SK-N-SH treated with all-trans-retinoic acid at 6 μM for 48 hours (cell line): Measurements from ENCODE around the gene JSRP1.
A peak's percentile ranks its signal among the peaks of the same experiment; 100 is the strongest.

ENCODE experiments used
- ATAC-seq: fragments of 200-7000 bp; cut with Tn5 transposase; 3 replicates; pipeline ENCODE4 v1.9.1; 2020; ENCODE audit warnings: mild to moderate bottlenecking, moderate library complexity
- ARNTL ChIP-seq: fragments of 450-650 bp; formaldehyde crosslinking; IDR thresholded peaks from 2 replicates; pipeline ENCODE4 v1.5.0; 2020; ENCODE audit warnings: low read depth, mild to moderate bottlenecking, moderate library complexity, borderline replicate concordance
- BACH2 ChIP-seq: fragments of 250-450 bp; sonication (Bioruptor Pico); IDR thresholded peaks from 2 replicates; pipeline ENCODE4 v1.9.0; 2021; ENCODE audit warnings: mild to moderate bottlenecking, borderline replicate concordance
- CREB5 ChIP-seq: fragments of 250-450 bp; sonication (Bioruptor Pico); IDR thresholded peaks from 2 replicates; pipeline ENCODE4 v1.5.1; 2020; ENCODE audit warnings: low read depth, mild to moderate bottlenecking, moderate library complexity
- CSDC2 ChIP-seq: fragments of 250-450 bp; sonication (Bioruptor Pico); IDR thresholded peaks from 2 replicates; pipeline ENCODE4 v1.5.0; 2020; ENCODE audit warnings: mild to moderate bottlenecking, moderate library complexity
- CSRNP3 ChIP-seq: fragments of 250-450 bp; sonication (Bioruptor Pico); IDR thresholded peaks from 2 replicates; pipeline ENCODE4 v1.5.1; 2021; ENCODE audit warnings: mild to moderate bottlenecking, moderate library complexity
- ESRRG ChIP-seq: fragments of 250-450 bp; sonication (Bioruptor Pico); IDR thresholded peaks from 2 replicates; pipeline ENCODE4 v1.6.1; 2021; ENCODE audit warnings: mild to moderate bottlenecking
- GLIS3 ChIP-seq: fragments of 250-450 bp; sonication (Bioruptor Pico); IDR thresholded peaks from 2 replicates; pipeline ENCODE4 v1.5.0; 2020; ENCODE audit warnings: mild to moderate bottlenecking, moderate library complexity
- ISL1 ChIP-seq: fragments of 250-450 bp; sonication (Bioruptor Pico); IDR thresholded peaks from 2 replicates; pipeline ENCODE4 v2.1.2; 2022; ENCODE audit warnings: mild to moderate bottlenecking, moderate library complexity
- OSR1 ChIP-seq: fragments of 250-450 bp; sonication (Bioruptor Pico); IDR thresholded peaks from 2 replicates; pipeline ENCODE4 v1.8.0; 2022; ENCODE audit warnings: moderate library complexity, mild to moderate bottlenecking, inconsistent platforms
- PATZ1 ChIP-seq: fragments of 250-450 bp; sonication (Bioruptor Pico); IDR thresholded peaks from 2 replicates; pipeline ENCODE4 v1.8.0; 2020; ENCODE audit warnings: mild to moderate bottlenecking, moderate library complexity, borderline replicate concordance
- POU6F1 ChIP-seq: fragments of 250-450 bp; sonication (Bioruptor Pico); IDR thresholded peaks from 2 replicates; pipeline ENCODE4 v1.8.0; 2021; ENCODE audit warnings: low read depth, mild to moderate bottlenecking, moderate library complexity, borderline replicate concordance
- PPARA ChIP-seq: fragments of 250-450 bp; sonication (Bioruptor Pico); IDR thresholded peaks from 2 replicates; pipeline ENCODE4 v1.5.0; 2020; ENCODE audit warnings: mild to moderate bottlenecking, borderline replicate concordance
- RARB ChIP-seq: fragments of 250-450 bp; sonication (Bioruptor Pico); IDR thresholded peaks from 2 replicates; pipeline ENCODE4 v1.8.0; 2021; ENCODE audit warnings: mild to moderate bottlenecking, moderate library complexity
- SNAI2 ChIP-seq: fragments of 250-450 bp; sonication (Bioruptor Pico); IDR thresholded peaks from 2 replicates; pipeline ENCODE4 v1.5.0; 2020; ENCODE audit warnings: mild to moderate bottlenecking, moderate library complexity
- TCF4 ChIP-seq: fragments of 250-450 bp; sonication (Bioruptor Pico); IDR thresholded peaks from 2 replicates; pipeline ENCODE4 v1.8.0; 2021; ENCODE audit warnings: mild to moderate bottlenecking, moderate library complexity, borderline replicate concordance
- TOX ChIP-seq: fragments of 250-450 bp; sonication (Bioruptor Pico); IDR thresholded peaks from 2 replicates; pipeline ENCODE4 v1.8.0; 2021; ENCODE audit warnings: mild to moderate bottlenecking, moderate library complexity, borderline replicate concordance
- TSHZ2 ChIP-seq: fragments of 250-450 bp; sonication (Bioruptor Pico); IDR thresholded peaks from 2 replicates; pipeline ENCODE4 v1.5.0; 2020; ENCODE audit warnings: mild to moderate bottlenecking, moderate library complexity
- ZC3H10 ChIP-seq: fragments of 250-450 bp; sonication (Bioruptor Pico); IDR thresholded peaks from 2 replicates; pipeline ENCODE4 v1.5.1; 2021; ENCODE audit warnings: mild to moderate bottlenecking, moderate library complexity
- ZFP3 ChIP-seq: fragments of 250-450 bp; sonication (Bioruptor Pico); IDR thresholded peaks from 2 replicates; pipeline ENCODE4 v1.5.0; 2020; ENCODE audit warnings: mild to moderate bottlenecking, moderate library complexity
- ZFP30 ChIP-seq: fragments of 450-650 bp; formaldehyde crosslinking; IDR thresholded peaks from 2 replicates; pipeline ENCODE4 v1.5.0; 2022; ENCODE audit warnings: mild to moderate bottlenecking, moderate library complexity
- ZNF565 ChIP-seq: fragments of 450-650 bp; formaldehyde crosslinking; conservative IDR thresholded peaks from 2 replicates; pipeline ENCODE4 v1.5.0; 2020; ENCODE audit warnings: low read depth, mild to moderate bottlenecking, moderate library complexity
- ZNF70 ChIP-seq: fragments of 450-650 bp; formaldehyde crosslinking; IDR thresholded peaks from 2 replicates; pipeline ENCODE4 v1.5.0; 2020; ENCODE audit warnings: mild to moderate bottlenecking, moderate library complexity
- ZNF8 ChIP-seq: fragments of 450-650 bp; formaldehyde crosslinking; IDR thresholded peaks from 2 replicates; pipeline ENCODE4 v1.5.0; 2020; ENCODE audit warnings: mild to moderate bottlenecking, moderate library complexity

JSRP1 gene

GRCh38 chr19:2275588-2276428, 19.6 kb upstream of the JSRP1 start:
- no peak for ATAC-seq
- TF ChIP-seq TOX (CRISPR knock-in tag) (no peak), ZNF565 (CRISPR knock-in tag) (no peak), ESRRG (CRISPR knock-in tag) (no peak), BACH2 (no peak), ZFP3 (no peak), ZNF70 (CRISPR knock-in tag) (no peak), TSHZ2 (CRISPR knock-in tag) (no peak), OSR1 (CRISPR knock-in tag) (no peak), SNAI2 (CRISPR knock-in tag) (no peak), ZFP30 (CRISPR knock-in tag) (no peak), PPARA (no peak), ZC3H10 (no peak), ZNF8 (no peak), POU6F1 (no peak), TCF4 (CRISPR knock-in tag) (no peak), ISL1 (CRISPR knock-in tag) (no peak), GLIS3 (no peak), CSRNP3 (no peak)
- TF ChIP-seq, all 23 proteins: peak for 0

GRCh38 chr19:2274931-2275535, 18.8 kb upstream of the JSRP1 start:
- TF ChIP-seq ZC3H10 (no peak), CSDC2 (CRISPR knock-in tag) (no peak), ISL1 (CRISPR knock-in tag) (no peak), PATZ1 (CRISPR knock-in tag) (no peak), ZFP3 (no peak), ARNTL (CRISPR knock-in tag) (no peak), ZNF8 (no peak), TCF4 (CRISPR knock-in tag) (no peak), GLIS3 (no peak), TSHZ2 (CRISPR knock-in tag) (no peak), SNAI2 (CRISPR knock-in tag) (no peak), ZFP30 (CRISPR knock-in tag) (no peak), ZNF70 (CRISPR knock-in tag) (no peak), CSRNP3 (no peak), ESRRG (CRISPR knock-in tag) (no peak), PPARA (no peak), ZNF565 (CRISPR knock-in tag) (no peak), RARB (no peak), CREB5 (no peak)
- ATAC-seq, result peak; percentile 59
